GM19193 (cell line): ENCODE results near the gene ZKSCAN3.

ENCODE experiments used
- POLR2A ChIP-seq: IDR thresholded peaks from 4 replicates; pipeline ENCODE4 v1.6.1; 2011; ENCODE audit not compliant: insufficient read depth, insufficient read length; ENCODE audit errors: extremely low read depth

ZKSCAN3 gene

DNA sequence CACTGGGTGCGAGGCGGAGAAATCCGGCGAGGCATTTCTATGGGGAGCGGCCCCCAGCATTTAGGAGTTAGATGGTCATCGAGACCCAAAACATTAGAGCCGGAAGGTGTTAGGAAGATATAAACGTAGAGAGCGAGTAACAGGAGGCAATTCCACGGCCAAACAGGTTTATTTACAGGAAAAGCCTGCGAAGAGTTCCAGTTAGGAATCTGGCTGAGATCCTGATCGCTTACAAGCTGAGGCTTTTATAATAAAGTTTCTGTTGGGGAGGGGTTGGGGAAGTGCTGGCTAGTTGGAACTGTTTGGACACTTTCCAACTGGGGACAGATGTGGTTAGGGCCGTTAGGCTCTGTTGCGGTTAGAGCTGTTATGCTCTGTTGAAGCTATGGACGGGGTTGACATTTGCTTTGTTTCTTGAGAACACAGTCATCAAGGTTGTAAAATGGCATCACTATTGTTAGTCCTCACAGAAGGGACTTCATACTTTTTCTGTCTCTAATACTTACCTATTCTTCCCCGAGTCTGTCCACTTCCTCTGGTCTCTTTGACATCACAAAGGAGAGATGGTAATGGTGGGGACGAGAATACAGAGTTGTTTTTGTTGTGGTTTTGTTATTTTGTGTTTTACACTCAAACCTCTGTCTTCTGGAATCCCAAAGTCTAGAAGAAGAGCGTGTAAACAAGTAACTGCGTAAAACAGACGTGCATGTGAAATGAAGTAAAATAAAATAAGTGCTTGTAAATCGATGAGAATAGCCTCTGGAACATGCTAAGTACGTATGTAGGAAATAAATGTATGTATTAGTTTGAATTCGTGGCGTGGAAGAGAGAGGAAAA, 13.2 kb upstream of the ZKSCAN3 start:
- TF ChIP-seq POLR2A = no peak

DNA sequence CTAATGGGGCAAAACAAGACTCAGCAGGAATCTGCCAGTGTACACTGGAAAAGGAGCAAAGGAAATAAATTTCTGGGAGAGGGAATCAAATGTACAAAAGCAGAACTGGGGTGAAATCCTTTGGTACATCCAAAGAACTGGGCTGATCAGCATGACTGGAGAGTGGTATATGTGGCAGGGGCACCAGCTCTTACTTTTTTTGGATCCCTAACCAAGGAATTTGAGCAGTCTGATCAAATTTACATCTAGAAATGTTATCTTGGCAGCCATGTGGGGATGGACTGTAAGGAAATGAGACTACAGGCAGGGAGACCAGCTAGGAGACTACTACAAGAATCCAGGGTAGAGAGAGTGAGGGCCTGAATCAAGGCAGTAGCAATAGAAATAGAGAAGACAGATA, 12.6 kb upstream of the ZKSCAN3 start:
- TF ChIP-seq POLR2A = no peak

DNA sequence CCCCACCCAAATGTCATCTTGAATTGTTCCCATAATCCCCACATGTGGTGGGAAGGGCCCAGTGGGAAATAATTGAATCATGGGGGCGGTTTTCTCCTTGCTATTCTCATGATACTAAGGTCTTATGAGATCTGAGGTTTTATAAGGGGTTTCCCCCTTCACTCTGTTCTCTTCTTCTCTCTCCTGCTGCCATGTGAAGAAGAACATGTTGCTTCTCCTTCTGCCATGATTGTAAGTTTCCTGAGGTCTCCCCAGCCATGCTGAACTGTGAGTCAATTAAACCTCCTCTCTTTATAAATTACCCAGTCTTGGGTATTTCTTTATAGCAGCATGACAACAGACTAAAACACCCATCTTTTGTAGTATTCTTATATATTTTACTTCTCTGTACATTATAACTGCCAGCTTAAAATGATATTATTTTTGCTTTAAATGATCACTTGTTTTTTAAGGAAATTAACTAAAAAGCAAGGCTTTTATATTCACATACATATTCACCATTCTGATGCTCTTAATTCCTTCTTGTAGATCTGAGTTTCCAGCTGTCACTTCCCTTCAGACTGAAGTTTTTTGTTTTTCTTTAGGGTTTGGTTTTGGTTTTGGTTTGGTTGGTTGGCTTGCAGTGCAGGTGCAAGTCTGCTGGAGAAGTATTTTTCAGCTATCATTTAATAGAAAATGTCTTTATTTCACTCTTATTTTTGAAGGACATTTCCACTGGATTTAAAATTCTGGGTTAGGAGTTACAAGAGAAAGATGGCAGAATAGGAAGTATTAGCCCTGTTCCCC, 9.2 kb upstream of the ZKSCAN3 start:
- no peak for TF ChIP-seq POLR2A

DNA sequence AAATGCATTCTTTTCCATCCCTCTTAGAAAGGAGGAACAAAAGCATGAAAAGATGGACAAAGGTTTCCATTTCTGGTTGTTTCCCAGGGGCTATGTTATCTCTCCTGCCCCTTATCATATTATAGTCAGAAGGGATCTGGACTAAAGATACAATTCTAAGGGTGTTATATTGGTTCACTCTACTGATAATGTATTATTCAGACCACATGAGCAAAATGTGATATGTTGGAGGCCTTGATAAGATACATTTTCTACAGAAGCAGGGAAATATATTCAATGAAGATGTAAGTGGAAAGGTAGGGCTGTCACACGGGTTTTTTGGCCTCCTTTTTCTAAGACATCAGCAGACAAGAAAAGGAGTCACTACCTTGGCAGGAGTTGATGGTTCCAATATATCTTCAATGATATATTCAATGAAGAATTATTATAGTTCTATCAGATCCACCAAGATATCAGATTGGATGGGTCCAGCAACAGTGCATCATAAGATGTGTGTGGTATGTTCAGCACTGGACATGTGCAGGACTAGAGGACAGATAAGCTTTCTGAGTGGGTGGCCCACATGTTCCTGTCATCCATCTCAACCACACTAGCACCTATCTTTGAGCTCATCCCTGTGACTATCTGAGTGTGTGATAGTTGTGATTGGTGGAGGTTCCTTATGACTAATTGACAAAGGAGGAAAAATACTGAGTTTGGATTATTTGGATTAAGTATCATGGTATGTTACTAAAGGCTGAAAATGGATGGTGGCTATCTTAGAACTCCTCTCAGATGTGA, 5.7 kb upstream of the ZKSCAN3 start:
- TF ChIP-seq POLR2A = no peak

DNA sequence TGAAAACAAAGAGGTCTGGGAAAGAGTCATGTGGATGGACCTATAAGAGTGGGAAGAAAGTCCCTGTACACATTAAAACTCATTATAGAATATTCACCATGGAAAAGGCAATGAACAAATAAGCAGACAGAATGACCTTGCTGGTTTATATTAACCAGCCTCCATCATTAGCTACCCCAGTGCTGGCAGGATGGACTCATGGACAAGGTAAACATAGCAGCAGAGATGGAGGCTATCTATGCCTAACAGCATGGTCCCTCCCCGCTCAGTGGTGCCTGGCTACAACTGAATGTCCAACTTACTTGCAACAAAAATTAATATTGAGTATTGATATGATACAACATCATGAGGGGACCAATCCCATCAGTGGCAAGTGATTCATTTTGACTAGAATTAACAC, 4.5 kb upstream of the ZKSCAN3 start:
- no peak for TF ChIP-seq POLR2A

DNA sequence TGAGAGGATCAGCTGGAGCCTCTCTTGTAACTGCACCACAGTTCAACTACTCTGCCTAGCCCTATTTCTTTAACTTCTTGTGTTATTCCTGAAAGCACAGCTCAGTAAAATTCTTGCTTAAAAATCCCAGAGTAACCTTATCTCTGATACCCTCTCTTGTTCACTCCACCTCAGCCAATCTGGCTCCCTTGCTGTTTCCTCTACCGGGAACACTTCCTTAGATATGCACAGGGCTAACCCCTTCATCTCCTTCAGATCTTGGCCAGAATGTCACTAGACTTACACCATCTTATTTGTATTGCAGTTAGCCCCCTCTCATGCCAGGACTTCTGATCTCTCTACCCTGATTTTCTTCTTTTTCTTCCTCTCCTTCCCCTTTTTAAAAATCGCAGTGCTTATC, 2.6 kb upstream of the ZKSCAN3 start:
- no peak for TF ChIP-seq POLR2A

DNA sequence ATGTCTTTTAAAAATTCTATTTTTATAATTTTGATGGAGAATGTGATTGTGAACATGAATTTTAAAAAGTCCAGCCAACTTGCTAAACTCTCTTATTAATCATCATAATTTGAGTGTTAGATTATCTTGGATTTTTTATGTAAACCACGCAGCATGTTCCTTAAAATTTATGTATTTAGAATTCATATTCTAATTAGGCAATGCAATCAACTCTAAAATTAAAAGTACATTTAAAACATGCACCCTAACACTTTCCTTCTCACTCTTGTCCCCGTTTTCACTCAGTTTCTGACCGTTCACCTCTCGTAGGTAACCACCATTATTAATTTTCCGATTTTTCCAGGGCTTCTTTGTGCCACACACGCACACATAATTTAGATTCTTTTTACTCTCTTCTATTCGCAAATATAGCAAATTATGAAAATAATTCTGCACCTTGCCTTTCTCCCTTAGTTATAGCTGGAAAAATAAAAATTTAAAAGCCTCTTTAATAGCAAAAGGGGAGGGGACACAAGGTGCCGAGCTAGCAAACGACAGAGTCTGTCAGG, 329 bp upstream of the ZKSCAN3 start:
- no peak for TF ChIP-seq POLR2A

DNA sequence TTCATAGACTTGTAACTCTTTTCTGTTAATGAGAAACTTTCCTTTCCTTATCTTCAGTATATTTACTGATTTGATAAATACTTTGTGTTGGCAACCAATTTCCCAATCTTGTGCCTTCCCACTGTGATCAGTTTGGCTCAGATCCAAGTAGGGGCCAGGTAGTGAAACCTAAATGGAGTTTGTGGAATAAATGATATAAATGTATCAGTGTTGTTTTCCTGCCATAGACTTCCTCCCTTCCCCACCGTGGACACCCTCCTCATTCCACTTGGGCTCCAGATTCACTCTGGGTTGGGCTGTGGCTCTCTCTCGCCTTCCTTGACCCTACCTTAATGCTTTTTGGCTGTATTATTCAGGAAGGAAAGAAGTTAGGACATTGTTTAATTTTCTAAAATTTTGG, 1.3 kb downstream of the ZKSCAN3 start:
- no peak for TF ChIP-seq POLR2A

DNA sequence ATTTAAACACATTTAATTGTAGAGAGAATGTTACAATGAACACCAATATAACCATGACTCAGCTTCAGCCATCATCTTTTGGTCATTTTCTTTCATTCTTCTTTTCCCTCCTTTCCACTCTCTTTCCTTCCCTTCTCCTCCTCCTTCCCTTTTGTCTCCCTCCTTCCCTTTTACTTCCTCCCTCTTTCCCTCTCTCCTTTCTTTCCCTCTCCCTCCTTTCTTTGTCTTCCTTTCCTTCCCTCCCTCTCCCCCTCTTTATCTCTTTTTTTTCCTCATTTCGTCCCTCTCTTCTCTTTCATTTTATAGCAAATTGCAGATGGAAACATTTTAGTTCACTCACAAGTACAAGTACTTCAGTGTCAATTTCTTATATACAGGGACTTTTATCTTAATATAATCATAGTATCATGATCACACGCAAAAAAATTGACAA, 1.8 kb downstream of the ZKSCAN3 start:
- no peak for TF ChIP-seq POLR2A

DNA sequence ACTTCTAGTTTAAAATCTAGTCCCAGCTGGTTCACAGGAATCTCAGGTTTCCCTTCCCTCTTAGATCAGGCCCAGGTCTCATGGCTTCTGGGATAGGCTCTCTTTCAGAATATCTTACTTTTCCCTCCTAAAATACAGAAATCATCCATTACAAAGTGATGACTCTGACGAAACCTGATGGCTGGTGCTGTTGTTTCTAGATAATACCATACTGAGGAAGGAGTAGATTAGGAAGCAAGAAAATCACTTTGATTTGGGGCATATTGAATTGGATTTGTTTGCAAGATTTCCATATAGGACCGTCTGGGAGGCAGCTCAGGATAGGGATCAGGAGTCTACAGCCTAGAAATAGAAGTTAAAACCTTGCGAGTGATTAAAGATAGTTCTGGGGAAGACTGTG, 3.6 kb downstream of the ZKSCAN3 start:
- no peak for TF ChIP-seq POLR2A

DNA sequence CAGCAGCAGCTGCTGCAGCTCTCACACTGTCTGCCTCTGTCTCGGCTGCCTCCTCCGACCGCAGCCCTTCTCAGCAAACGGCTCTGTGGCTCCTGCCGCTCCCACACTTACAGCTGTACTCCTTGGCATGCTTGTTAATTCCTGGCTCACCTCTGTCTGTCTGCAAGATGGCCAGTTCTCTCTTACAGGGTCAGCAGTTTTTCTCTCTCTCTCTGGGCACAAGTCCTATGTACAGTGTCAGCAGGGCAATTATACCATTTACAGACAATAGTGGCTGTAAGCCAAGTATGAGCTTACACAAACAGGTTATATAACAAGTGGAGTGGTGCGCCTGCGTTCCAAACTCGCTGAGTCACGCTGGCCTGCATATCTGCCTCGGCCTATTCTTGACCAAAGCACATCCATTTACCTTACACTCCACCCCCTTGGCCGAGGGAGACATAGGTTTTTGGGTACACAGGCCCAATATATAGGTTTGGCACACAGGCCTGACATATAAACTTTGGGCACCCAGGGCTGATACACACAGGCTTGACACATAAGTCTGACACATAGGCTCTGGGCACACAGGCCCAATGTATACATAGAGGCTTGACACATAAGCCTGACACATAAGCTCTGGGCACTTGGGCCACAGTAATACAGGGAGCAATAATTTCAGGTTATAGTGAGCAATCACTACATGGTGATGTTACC, 4.4 kb downstream of the ZKSCAN3 start:
- TF ChIP-seq POLR2A = no peak

DNA sequence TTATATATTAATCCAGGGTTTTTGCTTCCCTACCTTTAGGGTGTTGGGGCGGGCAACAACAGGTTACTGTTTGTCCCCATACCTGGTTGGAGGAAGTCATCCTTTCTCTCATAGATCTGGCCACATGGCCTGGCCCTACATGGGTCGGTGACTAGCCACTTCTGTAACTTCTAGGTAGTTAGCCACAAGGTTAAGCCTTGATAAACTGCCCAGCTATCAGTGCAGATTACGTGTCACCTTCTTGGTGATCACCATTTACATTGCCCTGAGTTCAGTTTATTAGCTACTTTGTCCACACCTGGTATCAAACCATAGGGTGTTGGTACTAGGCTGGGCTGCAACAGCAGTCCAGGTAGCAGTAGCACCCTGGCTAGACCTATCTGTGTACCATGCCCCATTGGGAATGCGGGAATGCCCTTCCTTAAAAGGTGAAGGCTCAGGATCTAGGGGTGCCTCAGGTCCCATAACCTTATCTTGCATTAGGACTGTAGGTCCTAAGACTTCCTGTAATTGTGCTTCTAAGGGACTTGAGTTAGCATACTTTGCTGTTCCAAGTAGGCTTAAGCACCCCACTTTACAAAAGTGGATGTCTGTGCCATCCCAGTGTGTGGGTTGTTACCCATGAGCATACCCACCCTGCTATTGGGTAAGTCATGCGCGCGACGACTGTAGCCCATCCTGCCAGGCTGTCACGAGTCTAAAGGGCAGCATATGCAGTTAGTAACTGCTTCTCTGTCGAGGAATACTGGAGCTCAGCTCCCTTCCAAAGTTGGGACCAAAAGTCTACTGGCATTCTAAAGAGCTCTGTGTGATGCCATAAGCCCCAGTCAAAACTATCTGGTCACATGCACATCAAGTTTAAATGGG, 5.2 kb downstream of the ZKSCAN3 start:
- TF ChIP-seq POLR2A = no peak
